Activated T-cell treated with anti-CD3 and anti-CD28 coated beads for 1 hour (primary cell): Measurements from ENCODE around the gene TRAF3IP1.

Experiments
- DNase-seq: peaks from one replicate; pipeline ENCODE4 v3.0.0-alpha.2; 2020; ENCODE audit warnings: low read depth

TRAF3IP1 gene

DNA sequence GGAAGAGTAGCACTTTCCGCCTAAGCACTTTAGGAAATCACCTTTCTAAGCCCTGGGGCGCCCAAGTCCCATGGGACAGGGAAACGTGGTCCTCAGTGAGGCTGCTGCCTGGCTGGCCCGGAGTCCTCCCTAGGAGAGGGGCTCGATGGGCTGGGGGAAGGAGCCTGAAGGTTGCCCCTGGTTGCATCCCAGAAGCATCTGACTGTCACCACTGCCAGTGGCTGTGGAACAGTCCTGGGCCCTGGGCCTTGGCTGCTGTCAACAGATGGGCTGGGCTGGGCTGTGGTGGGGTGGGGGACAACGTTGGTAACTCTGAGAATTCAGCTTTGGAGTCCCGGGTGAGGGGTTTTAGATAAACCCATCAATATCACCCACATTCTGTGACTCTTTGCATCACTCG is 128.9 kb downstream of the TRAF3IP1 start:
- DNase-seq = no peak

DNA sequence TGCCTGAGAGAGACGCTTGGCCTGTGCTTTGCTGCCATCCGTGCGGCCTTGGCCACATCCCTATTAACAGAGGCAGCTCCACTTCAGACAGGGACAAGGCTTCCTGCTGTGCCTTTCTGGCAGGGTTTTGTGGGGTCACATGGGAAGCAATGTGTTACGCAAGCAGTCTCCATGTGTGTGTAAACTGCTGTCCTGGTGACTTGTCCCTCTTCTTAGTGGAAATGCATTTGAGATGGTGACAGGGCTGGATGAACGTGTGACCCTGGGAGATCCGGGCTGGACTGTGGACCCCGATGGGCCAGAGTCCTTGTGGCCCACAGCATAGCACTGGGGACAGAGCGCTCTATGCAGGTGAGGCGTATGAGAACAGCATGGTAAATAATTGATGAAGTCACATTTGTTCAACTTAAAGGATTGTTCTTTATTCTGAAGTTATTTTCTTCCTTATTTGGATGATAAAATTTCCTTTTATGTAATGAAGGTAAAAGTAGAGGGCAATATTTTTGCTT is 129.6 kb downstream of the TRAF3IP1 start:
- DNase-seq = no peak

DNA sequence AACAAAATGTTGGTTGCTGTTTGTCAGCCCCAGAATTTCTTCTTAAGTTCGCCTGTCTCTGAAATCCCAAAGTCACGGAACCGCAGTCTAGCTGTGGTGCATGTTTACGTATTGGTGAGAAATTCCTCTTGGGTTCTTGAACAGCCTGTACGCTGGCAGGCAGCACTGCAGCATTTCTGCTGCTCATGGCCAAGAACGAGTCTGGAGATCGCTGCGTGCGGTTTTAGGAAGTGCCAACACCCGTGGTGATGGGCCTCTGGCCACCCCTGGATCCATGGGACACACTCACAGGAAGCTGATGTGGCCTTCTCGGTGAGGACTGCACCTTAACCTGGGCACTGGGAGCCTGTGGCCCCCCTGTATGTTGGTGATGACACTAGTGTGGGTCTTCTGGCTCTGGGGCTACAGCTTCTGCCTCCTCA is 130.1 kb downstream of the TRAF3IP1 start:
- DNase-seq = no peak
